Ascending aorta (tissue), 2 donors: ENCODE results near the gene SUCO. TPM values are rescaled to one million over a fixed set of nuclear protein-coding genes. Genes with fewer than 3 reads are reported as not detected.

Experiments
- DNase-seq, 2 donors: peaks; one replicate each; pipeline ENCODE4 v3.0.0-alpha.2; 2019; ENCODE audit warnings: low spot score in 2 of 2
- H3K27ac ChIP-seq, 2 donors: fragments of 200-600 bp; sonication (generic); one replicate each; pipeline ENCODE4 v1.5.1; 2016 to 2017; ENCODE audit warnings: mild to moderate bottlenecking in 1 of 2
- H3K27me3 ChIP-seq: fragments of 200-600 bp; sonication (generic); one replicate; pipeline ENCODE4 v1.5.1; 2017
- H3K36me3 ChIP-seq, 2 donors: fragments of 200-600 bp; sonication (generic); one replicate each; pipeline ENCODE4 v1.5.1; 2016
- H3K4me1 ChIP-seq, 2 donors: fragments of 200-600 bp; sonication (generic); one replicate each; pipeline ENCODE4 v1.5.1; 2016 to 2017; ENCODE audit warnings: mild to moderate bottlenecking in 1 of 2
- H3K4me3 ChIP-seq, 2 donors: fragments of 200-600 bp; sonication (generic); one replicate each; pipeline ENCODE4 v1.5.1; 2016 to 2017; ENCODE audit warnings: mild to moderate bottlenecking in 1 of 2
- H3K9me3 ChIP-seq, 2 donors: fragments of 200-600 bp; sonication (generic); one replicate each; pipeline ENCODE4 v1.5.1; 2016
- intact Hi-C: fragments of 100-400 bp; cut with DNase I; formaldehyde crosslinking; loops from one replicate; pipeline ENCODE4 v1.15.1; 2023
- total RNA-seq: library from RNA; depleted of rRNA; stranded (reverse); fragments of >200 nt; gene quantifications from one replicate; pipeline ENCODE4 v1.1.0, GENCODE V29; 2016
- TF ChIP-seq, protein P1 (sequence below), 3 experiments: fragments of 200-600 bp in 2 of 3; fragments of 450-650 bp in 1 of 3; sonication (generic) in 2 of 3; IDR thresholded peaks; one replicate each; pipeline ENCODE4 v1.5.1; 2016 to 2019; ENCODE audit warnings: antibody characterized with exemption in 3 of 3, mild to moderate bottlenecking in 1 of 3, moderate library complexity in 1 of 3

Gene SUCO
- total RNA-seq, 1 donor from 2014 or later, result 7.8 TPM

DNA sequence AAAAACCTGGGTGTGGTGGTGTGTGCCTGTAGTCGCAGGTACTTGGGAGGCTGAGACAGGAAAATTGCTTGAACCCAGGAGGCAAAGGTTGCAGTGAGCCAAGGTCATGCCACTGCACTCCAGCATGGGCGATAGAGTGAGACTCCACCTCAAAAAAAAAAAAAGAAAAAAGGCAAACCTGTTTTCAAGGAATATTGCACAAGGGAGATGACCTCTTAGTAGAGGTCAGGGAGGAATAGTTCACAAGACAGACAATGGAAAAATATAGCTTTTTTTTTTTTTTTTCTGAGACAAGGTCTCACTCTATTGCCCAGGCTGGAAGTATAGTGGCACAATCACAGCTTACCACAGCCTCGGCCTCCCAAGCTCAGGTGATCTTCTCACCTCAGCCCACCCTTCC, 22.5 kb upstream of the SUCO start:
- Histone ChIP-seq H3K27ac (no peak overlapping the region), H3K9me3 (no peaks in the 10 kb centered on the region), H3K4me1 (no peaks in the 10 kb centered on the region), H3K36me3 (no peaks in the 10 kb centered on the region), H3K27me3 (no peaks in the 10 kb centered on the region), H3K4me3 (no peak overlapping the region)
- intact Hi-C loops, result no loop called here
- TF ChIP-seq, protein P1, sequence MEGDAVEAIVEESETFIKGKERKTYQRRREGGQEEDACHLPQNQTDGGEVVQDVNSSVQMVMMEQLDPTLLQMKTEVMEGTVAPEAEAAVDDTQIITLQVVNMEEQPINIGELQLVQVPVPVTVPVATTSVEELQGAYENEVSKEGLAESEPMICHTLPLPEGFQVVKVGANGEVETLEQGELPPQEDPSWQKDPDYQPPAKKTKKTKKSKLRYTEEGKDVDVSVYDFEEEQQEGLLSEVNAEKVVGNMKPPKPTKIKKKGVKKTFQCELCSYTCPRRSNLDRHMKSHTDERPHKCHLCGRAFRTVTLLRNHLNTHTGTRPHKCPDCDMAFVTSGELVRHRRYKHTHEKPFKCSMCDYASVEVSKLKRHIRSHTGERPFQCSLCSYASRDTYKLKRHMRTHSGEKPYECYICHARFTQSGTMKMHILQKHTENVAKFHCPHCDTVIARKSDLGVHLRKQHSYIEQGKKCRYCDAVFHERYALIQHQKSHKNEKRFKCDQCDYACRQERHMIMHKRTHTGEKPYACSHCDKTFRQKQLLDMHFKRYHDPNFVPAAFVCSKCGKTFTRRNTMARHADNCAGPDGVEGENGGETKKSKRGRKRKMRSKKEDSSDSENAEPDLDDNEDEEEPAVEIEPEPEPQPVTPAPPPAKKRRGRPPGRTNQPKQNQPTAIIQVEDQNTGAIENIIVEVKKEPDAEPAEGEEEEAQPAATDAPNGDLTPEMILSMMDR (IDR thresholded peaks at IDR 0.05), result no peak
- DNase-seq, result no peak

DNA sequence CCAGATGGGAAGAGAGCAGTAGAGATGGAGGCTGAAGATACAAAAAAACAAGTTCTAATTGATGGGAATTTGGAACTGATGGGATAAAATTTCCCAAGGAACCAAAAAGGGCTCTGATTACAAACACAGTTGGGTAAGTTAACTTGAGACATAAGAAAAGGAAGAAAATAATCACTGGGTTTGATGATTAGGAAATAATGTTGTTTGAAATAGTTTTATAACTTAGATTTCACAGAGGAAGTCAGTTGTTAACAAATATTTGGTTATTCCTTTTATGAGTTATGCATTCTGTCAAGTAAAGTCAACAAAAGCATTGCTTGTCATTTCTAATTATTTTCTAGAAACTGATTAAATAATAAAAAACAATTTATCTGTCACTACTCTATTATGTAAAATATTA, 20.4 kb upstream of the SUCO start:
- no peaks in the 10 kb centered on the region for H3K27me3 ChIP-seq
- H3K9me3 ChIP-seq, result no peaks in the 10 kb centered on the region
- H3K36me3 ChIP-seq, result no peaks in the 10 kb centered on the region
- no peak overlapping the region for H3K4me3 ChIP-seq
- TF ChIP-seq, protein P1 (IDR thresholded peaks at IDR 0.05), result no peak
- no peaks in the 10 kb centered on the region for H3K4me1 ChIP-seq
- intact Hi-C loops, result no loop called here
- H3K27ac ChIP-seq, result no peak overlapping the region
- no peak for DNase-seq

DNA sequence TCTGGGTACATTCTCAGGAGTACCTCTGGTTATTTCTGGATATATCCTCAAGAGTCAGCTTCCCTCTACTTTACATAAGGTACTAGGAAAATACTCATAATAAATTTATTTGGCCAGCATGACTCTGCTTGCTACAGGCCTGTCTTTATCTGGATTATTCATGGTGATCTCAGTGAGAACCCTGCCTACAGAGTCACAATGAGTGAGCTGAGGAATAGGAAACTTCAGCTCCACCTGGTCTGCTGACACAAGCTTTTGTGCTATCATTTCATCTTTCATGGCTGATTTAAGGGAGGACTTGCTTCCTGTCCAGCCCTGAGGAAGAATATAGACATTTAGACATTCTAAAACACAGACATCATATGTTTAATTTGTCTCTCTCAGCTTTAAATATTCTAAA, 19.5 kb upstream of the SUCO start:
- H3K9me3 ChIP-seq, result no peaks in the 10 kb centered on the region
- intact Hi-C loops, result no loop called here
- no peak overlapping the region for H3K4me3 ChIP-seq
- H3K27ac ChIP-seq, result no peak overlapping the region
- no peaks in the 10 kb centered on the region for H3K4me1 ChIP-seq
- DNase-seq, result no peak
- no peaks in the 10 kb centered on the region for H3K36me3 ChIP-seq
- no peaks in the 10 kb centered on the region for H3K27me3 ChIP-seq
- TF ChIP-seq, protein P1 (IDR thresholded peaks at IDR 0.05), result no peak

DNA sequence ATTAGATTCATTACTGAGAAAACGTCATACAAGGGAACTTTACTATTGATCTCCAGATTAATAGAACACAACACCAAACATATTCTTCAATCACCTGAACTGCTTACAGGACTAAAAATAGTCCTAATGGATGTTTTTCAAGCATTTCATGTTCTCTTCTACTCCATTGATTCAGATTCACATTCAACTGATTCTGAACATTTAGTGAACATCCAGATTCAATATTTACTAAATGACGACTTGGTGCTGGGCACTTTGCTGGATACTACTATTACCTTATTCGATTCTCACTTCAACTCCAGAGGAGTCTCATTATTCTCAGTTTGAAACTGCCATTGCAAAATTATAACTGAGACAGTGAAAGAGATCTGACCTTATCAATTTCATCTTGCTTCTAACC, 18.8 kb upstream of the SUCO start:
- Histone ChIP-seq H3K27ac (no peak overlapping the region), H3K36me3 (no peaks in the 10 kb centered on the region), H3K4me3 (no peak overlapping the region), H3K9me3 (no peaks in the 10 kb centered on the region), H3K4me1 (no peaks in the 10 kb centered on the region), H3K27me3 (no peaks in the 10 kb centered on the region)
- intact Hi-C loops, result no loop called here
- no peak for DNase-seq
- TF ChIP-seq, protein P1 (IDR thresholded peaks at IDR 0.05), result no peak

DNA sequence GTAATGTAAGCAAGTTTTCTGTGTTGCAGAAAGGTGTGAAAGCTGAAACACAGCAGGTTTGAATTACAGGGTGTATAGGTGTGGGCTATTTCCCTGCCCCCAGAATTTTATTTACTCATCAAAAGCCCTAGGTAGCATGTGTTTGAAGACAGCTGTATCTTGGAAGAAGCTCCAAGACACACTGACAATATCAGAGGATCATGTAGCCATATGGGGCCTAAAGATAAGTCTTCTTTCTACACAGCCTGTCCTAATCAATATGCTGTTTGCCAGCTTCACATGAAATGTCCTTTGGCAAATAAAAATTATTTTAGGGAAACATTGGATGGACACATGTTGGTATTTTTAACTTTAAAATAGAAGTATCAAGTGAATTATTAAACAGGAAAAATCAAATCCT, 17.5 kb upstream of the SUCO start:
- no peak for DNase-seq
- no peaks in the 10 kb centered on the region for H3K4me1 ChIP-seq
- TF ChIP-seq, protein P1 (IDR thresholded peaks at IDR 0.05), result no peak
- no peaks in the 10 kb centered on the region for H3K36me3 ChIP-seq
- H3K27ac ChIP-seq, result no peak overlapping the region
- intact Hi-C loops, result no loop called here
- no peaks in the 10 kb centered on the region for H3K27me3 ChIP-seq
- H3K4me3 ChIP-seq, result no peak overlapping the region
- no peaks in the 10 kb centered on the region for H3K9me3 ChIP-seq

DNA sequence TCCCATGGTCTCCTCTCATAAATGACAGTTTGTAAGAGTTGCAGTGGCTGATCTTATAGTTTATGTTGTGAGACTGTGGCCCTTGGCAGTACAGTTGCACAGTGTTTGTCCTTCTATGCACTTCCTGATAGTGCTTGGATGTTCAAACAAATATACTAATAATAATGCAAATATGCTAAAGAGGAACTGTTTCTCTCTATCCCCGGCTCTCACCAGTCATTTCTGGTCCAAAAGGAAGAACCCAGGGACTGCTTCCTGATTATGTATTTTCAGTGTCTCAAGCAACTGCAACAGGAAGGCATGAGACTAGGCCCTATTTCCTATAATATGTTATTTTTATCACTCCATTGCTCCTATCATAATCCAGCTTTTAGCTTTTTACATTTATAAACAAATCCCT, 17.0 kb upstream of the SUCO start:
- H3K4me3 ChIP-seq, result no peak overlapping the region
- no peaks in the 10 kb centered on the region for H3K4me1 ChIP-seq
- intact Hi-C loops, result no loop called here
- H3K27ac ChIP-seq, result no peak overlapping the region
- no peak for DNase-seq
- TF ChIP-seq, protein P1 (IDR thresholded peaks at IDR 0.05), result no peak
- H3K27me3 ChIP-seq, result no peaks in the 10 kb centered on the region
- no peaks in the 10 kb centered on the region for H3K36me3 ChIP-seq
- no peaks in the 10 kb centered on the region for H3K9me3 ChIP-seq
